ENCODE results near the gene PEX26. TPM values are rescaled to one million over a fixed set of nuclear protein-coding genes. Genes with fewer than 3 reads are reported as not detected.

The PEX26 gene
- total RNA-seq, 2 experiments from 2014 or later = 17.6 to 43.5 TPM

- BruUV-seq (replicated peaks) = no TSS peak
- no peak overlapping the region for H3K4me2 ChIP-seq (ENCODE audit: low read length)
Measured at GRCh38 chr22:18042685-18043084, 35.1 kb upstream of the PEX26 start.

GRCh38 chr22:18044548-18045271 is 33.1 kb upstream of the PEX26 start:
- Histone ChIP-seq H3K9me2 (ENCODE audit: insufficient read depth, low read length) (no peaks in the 10 kb centered on the region), H3K27ac (ENCODE audit: low read depth, low read length, poor library complexity, severe bottlenecking) (no peak overlapping the region), H3K4me1 (ENCODE audit: insufficient read depth, low read length, poor library complexity, severe bottlenecking) (peaks cover 8% of the 10 kb centered on the region), H3K4me2 (ENCODE audit: low read length) (no peak overlapping the region; the same call in 1 of the 2 replicates), H3K4me3 (ENCODE audit: low read depth, low read length, poor library complexity, severe bottlenecking) (no peak overlapping the region), H3K79me2 (ENCODE audit: insufficient read depth, low read depth, low read length) (no peaks in the 10 kb centered on the region), H3K36me3 (ENCODE audit: insufficient read depth, low read length) (no peaks in the 10 kb centered on the region), H3K9me3 (ENCODE audit: low read length) (no peaks in the 10 kb centered on the region; the same call in 1 of the 2 replicates), H2AFZ (ENCODE audit: low read length) (0 out of 2 replicates have a peak overlapping the region, but pooled peaks have one; percentile 15), H4K20me1 (ENCODE audit: insufficient read depth, low read length) (no peaks in the 10 kb centered on the region)
- TF ChIP-seq CTCF (conservative IDR thresholded peaks at IDR 0.05; ENCODE audit: low read length) (no peak), EZH2phosphoT487 (IDR thresholded peaks at IDR 0.05; ENCODE audit: borderline replicate concordance, low read depth, low read length) (no peak)
- DNase-seq (ENCODE audit: low spot score) = no peak
- ChIA-PET POLR2A (interaction anchor here (0.5 to 1.1 kb wide), 3 partner anchors 11 to 17 kb away, joined by 3 read pairs; no protein-coding TSS in a partner anchor), CTCF (ENCODE audit: unreplicated experiment) (interaction anchor here (1.3 kb wide), 1 partner anchor 13 kb away, joined by 4 read pairs; no protein-coding TSS in a partner anchor)
- intact Hi-C loops (cut with micrococcal nuclease; ENCODE audit: unreplicated experiment) = no loop called here
- BruUV-seq (replicated peaks) = no TSS peak

More at GRCh38 chr22:18042685-18043084, 35.1 kb upstream of the PEX26 start:
- H4K20me1 ChIP-seq (ENCODE audit: insufficient read depth, low read length) = no peaks in the 10 kb centered on the region
- H3K36me3 ChIP-seq (ENCODE audit: insufficient read depth, low read length) = no peaks in the 10 kb centered on the region
- H3K9me2 ChIP-seq (ENCODE audit: insufficient read depth, low read length) = no peaks in the 10 kb centered on the region
- no peak overlapping the region for H2AFZ ChIP-seq (ENCODE audit: low read length)
- ChIA-PET POLR2A (interaction anchor here (1.2 kb wide), 1 partner anchor 21 kb away, joined by 3 read pairs; no protein-coding TSS in a partner anchor), CTCF (ENCODE audit: unreplicated experiment) (no interaction called here)
- intact Hi-C loops (cut with micrococcal nuclease; ENCODE audit: unreplicated experiment) = no loop called here
- no peak for TF ChIP-seq CTCF (conservative IDR thresholded peaks at IDR 0.05; ENCODE audit: low read length)
- TF ChIP-seq EZH2phosphoT487 (IDR thresholded peaks at IDR 0.05; ENCODE audit: borderline replicate concordance, low read depth, low read length) = no peak
- no peaks in the 10 kb centered on the region; the same call in 1 of the 2 replicates for H3K9me3 ChIP-seq (ENCODE audit: low read length)
- no peaks in the 10 kb centered on the region for H3K79me2 ChIP-seq (ENCODE audit: insufficient read depth, low read depth, low read length)
- no peak for DNase-seq (ENCODE audit: low spot score)
- no peak overlapping the region for H3K4me3 ChIP-seq (ENCODE audit: low read depth, low read length, poor library complexity, severe bottlenecking)
- no peak overlapping the region for H3K27ac ChIP-seq (ENCODE audit: low read depth, low read length, poor library complexity, severe bottlenecking)
- H3K4me1 ChIP-seq (ENCODE audit: insufficient read depth, low read length, poor library complexity, severe bottlenecking) = peaks cover 8% of the 10 kb centered on the region

- no peaks in the 10 kb centered on the region for H4K20me1 ChIP-seq (ENCODE audit: insufficient read depth, low read length)
- no peaks in the 10 kb centered on the region for H3K79me2 ChIP-seq (ENCODE audit: insufficient read depth, low read depth, low read length)
- no peak for DNase-seq (ENCODE audit: low spot score)
- intact Hi-C loops (cut with micrococcal nuclease; ENCODE audit: unreplicated experiment) = no loop called here
- H3K27ac ChIP-seq (ENCODE audit: low read depth, low read length, poor library complexity, severe bottlenecking) = no peak overlapping the region
- no peak overlapping the region for H3K4me3 ChIP-seq (ENCODE audit: low read depth, low read length, poor library complexity, severe bottlenecking)
- TF ChIP-seq EZH2phosphoT487 (IDR thresholded peaks at IDR 0.05; ENCODE audit: borderline replicate concordance, low read depth, low read length) (no peak), CTCF (conservative IDR thresholded peaks at IDR 0.05; ENCODE audit: low read length) (no peak)
- H3K9me3 ChIP-seq (ENCODE audit: low read length) = no peaks in the 10 kb centered on the region; the same call in 1 of the 2 replicates
- no peaks in the 10 kb centered on the region for H3K36me3 ChIP-seq (ENCODE audit: insufficient read depth, low read length)
- BruUV-seq (replicated peaks) = no TSS peak
- no peak overlapping the region for H2AFZ ChIP-seq (ENCODE audit: low read length)
- H3K4me2 ChIP-seq (ENCODE audit: low read length) = no peak overlapping the region
- CTCF ChIA-PET (ENCODE audit: unreplicated experiment) = interaction anchor here (1.3 kb wide), 1 partner anchor 12 kb away, joined by 4 read pairs; no protein-coding TSS in a partner anchor
- H3K4me1 ChIP-seq (ENCODE audit: insufficient read depth, low read length, poor library complexity, severe bottlenecking) = peaks cover 8% of the 10 kb centered on the region
- POLR2A ChIA-PET = interaction anchor here (0.9 kb wide), 1 partner anchor 11 kb away, joined by 3 read pairs; no protein-coding TSS in a partner anchor
- no peaks in the 10 kb centered on the region for H3K9me2 ChIP-seq (ENCODE audit: insufficient read depth, low read length)
Measured at GRCh38 chr22:18045794-18046193, 32.0 kb upstream of the PEX26 start.
